Gastrocnemius medialis (tissue), 4 donors: ENCODE data around the gene TCP11L2.

Source experiments
- POLR2A ChIP-seq, 2 donors: fragments of 450-650 bp; IDR thresholded peaks; one replicate each; pipeline ENCODE4 v1.6.1; 2017; ENCODE audit warnings: antibody characterized with exemption in 2 of 2, mild to moderate bottlenecking in 2 of 2, moderate library complexity in 2 of 2
- TF ChIP-seq, protein P1 (sequence below), 5 experiments: fragments of 450-650 bp in 3 of 5; fragments of 200-600 bp in 2 of 5; sonication (generic) in 2 of 5; IDR thresholded peaks in 4 of 5; conservative IDR thresholded peaks in 1 of 5; 1 replicate in 4 of 5; 2 replicates in 1 of 5; pipeline ENCODE4 v1.5.1; 2016 to 2019; ENCODE audit warnings: antibody characterized with exemption in 5 of 5, mild to moderate bottlenecking in 3 of 5, moderate library complexity in 3 of 5

- TF ChIP-seq, protein P1, sequence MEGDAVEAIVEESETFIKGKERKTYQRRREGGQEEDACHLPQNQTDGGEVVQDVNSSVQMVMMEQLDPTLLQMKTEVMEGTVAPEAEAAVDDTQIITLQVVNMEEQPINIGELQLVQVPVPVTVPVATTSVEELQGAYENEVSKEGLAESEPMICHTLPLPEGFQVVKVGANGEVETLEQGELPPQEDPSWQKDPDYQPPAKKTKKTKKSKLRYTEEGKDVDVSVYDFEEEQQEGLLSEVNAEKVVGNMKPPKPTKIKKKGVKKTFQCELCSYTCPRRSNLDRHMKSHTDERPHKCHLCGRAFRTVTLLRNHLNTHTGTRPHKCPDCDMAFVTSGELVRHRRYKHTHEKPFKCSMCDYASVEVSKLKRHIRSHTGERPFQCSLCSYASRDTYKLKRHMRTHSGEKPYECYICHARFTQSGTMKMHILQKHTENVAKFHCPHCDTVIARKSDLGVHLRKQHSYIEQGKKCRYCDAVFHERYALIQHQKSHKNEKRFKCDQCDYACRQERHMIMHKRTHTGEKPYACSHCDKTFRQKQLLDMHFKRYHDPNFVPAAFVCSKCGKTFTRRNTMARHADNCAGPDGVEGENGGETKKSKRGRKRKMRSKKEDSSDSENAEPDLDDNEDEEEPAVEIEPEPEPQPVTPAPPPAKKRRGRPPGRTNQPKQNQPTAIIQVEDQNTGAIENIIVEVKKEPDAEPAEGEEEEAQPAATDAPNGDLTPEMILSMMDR (IDR thresholded peaks at IDR 0.05 in 4 of 5, conservative IDR thresholded peaks at IDR 0.05 in 1 of 5): no peak
- no peak for TF ChIP-seq POLR2A (IDR thresholded peaks at IDR 0.05)
Observed at GRCh38 chr12:106392759-106393158, 90.2 kb downstream of the TCP11L2 start.
